Adrenal gland (tissue), 12 donors: ENCODE measurements around the gene CERS1. TPM values are rescaled to one million over a fixed set of nuclear protein-coding genes. Genes with fewer than 3 reads are reported as not detected.
A peak's percentile ranks its signal among the peaks of the same experiment; 100 is the strongest.

Source experiments
- DNase-seq, 7 donors: peaks; one replicate each; pipeline ENCODE4 v3.0.0-alpha.2; 2019 to 2020
- H3K27ac ChIP-seq, 5 donors: fragments of 200-600 bp; sonication (generic) in 4 of 5; 1 replicate in 3 of 5; 2 replicates in 2 of 5; pipeline versions ENCODE4 v1.5.1 to v1.8.0; 2016 to 2020; ENCODE audit warnings: mild to moderate bottlenecking in 1 of 5
- H3K27me3 ChIP-seq: fragments of 200-600 bp; 2 replicates; pipeline ENCODE4 v1.8.0; 2021
- H3K36me3 ChIP-seq, 2 donors: fragments of 200-600 bp; replicated peaks in 1 of 2; 1 replicate in 1 of 2; 2 replicates in 1 of 2; pipeline versions ENCODE4 v1.5.1 to v1.8.0; 2018 to 2022
- H3K4me1 ChIP-seq, 2 donors: fragments of 200-600 bp; replicated peaks in 1 of 2; 1 replicate in 1 of 2; 2 replicates in 1 of 2; pipeline versions ENCODE4 v1.5.1 to v1.8.0; 2018 to 2021
- H3K4me3 ChIP-seq, 4 donors: fragments of 200-600 bp; sonication (generic) in 3 of 4; one replicate each; pipeline ENCODE4 v1.5.1; 2016 to 2018
- H3K9me3 ChIP-seq, 3 donors: fragments of 200-600 bp; sonication (generic) in 1 of 3; replicated peaks in 1 of 3; 1 replicate in 2 of 3; 2 replicates in 1 of 3; pipeline versions ENCODE4 v1.5.1 to v1.8.0; 2016 to 2021
- CTCF ChIP-seq, 6 experiments: fragments of 450-650 bp in 4 of 6; fragments of 200-600 bp in 2 of 6; sonication (generic) in 1 of 6; IDR thresholded peaks; 1 replicate in 5 of 6; 2 replicates in 1 of 6; pipeline versions ENCODE4 v1.5.1 to v1.8.0; 2016 to 2021; ENCODE audit warnings: antibody characterized with exemption in 6 of 6, mild to moderate bottlenecking in 2 of 6, moderate library complexity in 1 of 6
- POLR2A ChIP-seq, 2 donors: fragments of 450-650 bp; IDR thresholded peaks; one replicate each; pipeline ENCODE4 v1.6.1; 2017; ENCODE audit warnings: antibody characterized with exemption in 2 of 2, mild to moderate bottlenecking in 2 of 2, moderate library complexity in 1 of 2
- WGBS, 4 donors: extraction: QIAGEN DNeasy Blood & Tissue Kit in 2 of 4; methylation state at CpG; one replicate each; pipeline versions ENCODE4 v1.1.5 to v1.1.7; 2013 to 2017; 5-methylcytosine and 5-hydroxymethylcytosine counted together
- intact Hi-C, 2 donors: fragments of 100-400 bp; cut with DNase I; formaldehyde crosslinking; loops; one replicate each; pipeline versions ENCODE4 v1.14.1 to v1.15.0; 2022 to 2023
- polyA plus RNA-seq, 3 donors: library from polyadenylated mRNA; stranded (reverse); fragments of 200-250 nt in 2 of 3; fragments of 350-450 nt in 1 of 3; fragmentation: Illumina TruSeq in 1 of 3; extraction: RNeasy Lipid Tissue Mini Kit (QIAGEN cat#74804) in 1 of 3; gene quantifications; one replicate each; pipeline ENCODE4 v1.2.3, GENCODE V29; 2013 to 2014
- total RNA-seq, 9 donors: library from RNA; depleted of rRNA in 4 of 9; stranded (reverse); fragments of >200 nt in 4 of 9; fragments of 120-200 nt in 1 of 9; fragmentation: NEBNext Ultra II Directional in 1 of 9; extraction: Animal tissue kit (Norgen Biotek cat#: 25700) in 1 of 9; gene quantifications; one replicate each; pipeline versions ENCODE4 v1.1.0 to v1.2.4, GENCODE V29; 2013 to 2023
- donor health status: healthy with polysubstance abuse.
- donor health status: Bipolar disorder and iron deficiency.
- donor health status: DM: yes; HTN: yes; CAD: no.
- donor health status: DM: no; HTN: no; CAD: no.
- donor health status: DM: no; HTN: no; CAD: no.
- donor health status: DM: yes; HTN: yes; CAD: no.

Gene CERS1
- total and polyA plus RNA-seq, 12 donors = 0.29 to 4.3 (median 1.8) TPM; not detected in 3

- H3K27me3 ChIP-seq = no peaks in the 10 kb centered on the region
- peak in 1 of 7 donors; percentile 36 for DNase-seq
- intact Hi-C loops = loop anchor here in 1 of 2 donors (5.0 kb wide), 1 partner anchor 41 kb away; no protein-coding TSS in a partner anchor
- H3K36me3 ChIP-seq = no peaks in the 10 kb centered on the region
- 67 to 79% (median 72%) methylated on average over 18 of the region's 18 CpGs for WGBS, 4 donors
- H3K4me1 ChIP-seq = peaks cover 0 to 14% of the 10 kb centered on the region in 2 donors
- TF ChIP-seq POLR2A (IDR thresholded peaks at IDR 0.05) (no peak), CTCF (IDR thresholded peaks at IDR 0.05) (no peak)
- H3K27ac ChIP-seq = peak overlapping the region in 1 of 5 donors; percentile 82
- no peaks in the 10 kb centered on the region for H3K9me3 ChIP-seq
- H3K4me3 ChIP-seq = peak overlapping the region in 1 of 4 donors; percentile 64
These were observed 45.8 kb upstream of the CERS1 start for GRCh38 chr19:18941628-18942354.

GRCh38 chr19:18940769-18941627, 45.0 kb upstream of the CERS1 start, which contains the start of gene HOMER3:
Gene HOMER3, minus strand, starts transcription at chr19:18941217. Its CDS starts 2,235 bp downstream, at chr19:18938982.
- Histone ChIP-seq H3K27ac (peak within 1 kb of the TSS in 3 of 5 donors; percentile 47 to 82 (median 66)), H3K27me3 (no peaks in the 10 kb centered on the region), H3K4me1 (peaks cover 0 to 14% of the 10 kb centered on the region in 2 donors), H3K36me3 (no peaks in the 10 kb centered on the region), H3K4me3 (peak within 1 kb of the TSS; percentile 35 to 75 (median 56)), H3K9me3 (no peaks in the 10 kb centered on the region)
- TF ChIP-seq POLR2A (IDR thresholded peaks at IDR 0.05) (peak; percentile 15 to 35), CTCF (IDR thresholded peaks at IDR 0.05) (peak in 1 of 6 experiments; percentile 38)
- DNase-seq = peak; percentile 63 to 86 (median 79)
- WGBS, 4 donors = 1 to 9% (median 2%) methylated on average over 8 to 78 of the region's 81 CpGs
- intact Hi-C loops = loop anchor here in 1 of 2 donors (5.0 kb wide), 1 partner anchor 41 kb away; no protein-coding TSS in a partner anchor

- intact Hi-C loops = loop anchor here in 1 of 2 donors (5.0 kb wide), 1 partner anchor 42 kb away; no protein-coding TSS in a partner anchor
- H3K27ac ChIP-seq = peak overlapping the region in 3 of 5 donors; percentile 47 to 82 (median 66)
These were observed 44.2 kb upstream of the CERS1 start for GRCh38 chr19:18939922-18940768.

More at GRCh38 chr19:18939922-18940768, 44.2 kb upstream of the CERS1 start:
- no peaks in the 10 kb centered on the region for H3K36me3 ChIP-seq
- H3K27me3 ChIP-seq = no peaks in the 10 kb centered on the region
- WGBS, 4 donors = 0 to 1% (median 1%) methylated on average over 15 to 47 of the region's 47 CpGs
- no peak for TF ChIP-seq CTCF (IDR thresholded peaks at IDR 0.05)
- TF ChIP-seq POLR2A (IDR thresholded peaks at IDR 0.05) = peak in 1 of 2 donors; percentile 57
- DNase-seq = peak; percentile 61 to 83 (median 66)
- H3K9me3 ChIP-seq = no peaks in the 10 kb centered on the region
- H3K4me1 ChIP-seq = peaks cover 0 to 14% of the 10 kb centered on the region in 2 donors
- peak overlapping the region; percentile 35 to 75 (median 56) for H3K4me3 ChIP-seq
